Skin of body (tissue), 2 donors: ENCODE data around the gene PLCB1. TPM values are rescaled to one million over a fixed set of nuclear protein-coding genes. Genes with fewer than 3 reads are reported as not detected.
"Not testable (repeated sequence)": the region's sequence is repeated elsewhere in the genome, so short reads cannot be mapped to it uniquely, and the experiment has no call there.

Experiments used
- DNase-seq: peaks from one replicate; lab custom pipeline; 2025; lab: John Stamatoyannopoulos, UW
- total RNA-seq: library from RNA; depleted of rRNA; stranded (reverse); fragments of >200 nt; gene quantifications from one replicate; pipeline ENCODE4 v1.2.3, GENCODE V29; 2014

PLCB1 gene
- total RNA-seq, 1 donor from 2014 or later = 23.8 TPM

GRCh38 chr20:8434326-8434876 lies 302.3 kb downstream of the PLCB1 start:
- DNase-seq = no peak

- DNase-seq = no peak
Observed at GRCh38 chr20:8435285-8436035, 303.4 kb downstream of the PLCB1 start.

GRCh38 chr20:8436938-8437337 lies 304.9 kb downstream of the PLCB1 start:
- DNase-seq = not testable (repeated sequence)

- DNase-seq = no peak
Observed at GRCh38 chr20:8438748-8439147, 306.7 kb downstream of the PLCB1 start.

GRCh38 chr20:8443464-8444072 lies 311.5 kb downstream of the PLCB1 start:
- DNase-seq = no peak

GRCh38 chr20:8447262-8448120 lies 315.4 kb downstream of the PLCB1 start:
- no peak for DNase-seq

- no peak for DNase-seq
Observed at GRCh38 chr20:8449123-8449522, 317.1 kb downstream of the PLCB1 start.

- DNase-seq = no peak
Observed at GRCh38 chr20:8454137-8454712, 322.2 kb downstream of the PLCB1 start.

GRCh38 chr20:8456765-8457164 lies 324.7 kb downstream of the PLCB1 start:
- no peak for DNase-seq

- DNase-seq = no peak
Observed at GRCh38 chr20:8457978-8458377, 325.9 kb downstream of the PLCB1 start.

- DNase-seq = no peak
Observed at GRCh38 chr20:8461186-8461585, 329.1 kb downstream of the PLCB1 start.

GRCh38 chr20:8464368-8464767 lies 332.3 kb downstream of the PLCB1 start:
- DNase-seq = no peak

GRCh38 chr20:8466781-8467180 lies 334.7 kb downstream of the PLCB1 start:
- not testable (repeated sequence) for DNase-seq

GRCh38 chr20:8470156-8470555 lies 338.1 kb downstream of the PLCB1 start:
- peak; percentile 26 for DNase-seq

GRCh38 chr20:8471465-8471864 lies 339.4 kb downstream of the PLCB1 start:
- DNase-seq = no peak

- peak; percentile 68 for DNase-seq
Observed at GRCh38 chr20:8473459-8473858, 341.4 kb downstream of the PLCB1 start.

- no peak for DNase-seq
Observed at GRCh38 chr20:8474027-8474668, 342.1 kb downstream of the PLCB1 start.

- DNase-seq = no peak
Observed at GRCh38 chr20:8476021-8476420, 344.0 kb downstream of the PLCB1 start.

- DNase-seq = no peak
Observed at GRCh38 chr20:8480597-8480996, 348.5 kb downstream of the PLCB1 start.

- DNase-seq = no peak
Observed at GRCh38 chr20:8487696-8488095, 355.6 kb downstream of the PLCB1 start.
